ENCODE data around the gene FHAD1. TPM values are rescaled to one million over a fixed set of nuclear protein-coding genes. Genes with fewer than 3 reads are reported as not detected.

FHAD1 gene
- total and polyA plus RNA-seq, 9 of the 15 experiments (the other 6 are each of a cell fraction or from before 2014, with no cell fraction given): 0.32 to 2.1 (median 1.5) TPM; not detected in 1

DNA sequence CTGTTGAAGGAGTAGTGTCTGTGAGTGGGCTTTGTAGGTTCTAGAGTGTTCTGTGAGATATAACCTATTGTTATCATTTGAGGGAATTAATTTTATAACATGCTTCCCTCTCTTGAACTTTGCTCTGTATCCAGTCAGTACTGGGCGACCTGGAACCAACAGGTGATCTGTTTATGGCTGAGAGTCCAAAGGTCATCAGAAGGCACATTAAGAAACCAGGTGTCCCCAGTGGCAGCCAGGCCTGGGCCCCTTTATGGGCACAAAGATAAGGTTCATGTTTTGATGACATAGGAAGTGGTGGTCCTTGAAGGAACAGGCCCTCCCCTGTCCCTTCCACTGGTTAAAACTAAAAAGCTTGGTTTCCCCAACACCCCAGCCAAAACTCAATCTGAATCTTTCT lies 61.1 kb downstream of the FHAD1 start:
- H3K36me3 ChIP-seq (ENCODE audit: control insufficient read depth, insufficient read depth, low read length): no peaks in the 10 kb centered on the region
- no peak for FAIRE-seq
- peaks cover 8% of the 10 kb centered on the region; the same call in 1 of the 2 replicates for H3K9me3 ChIP-seq (replicated peaks; ENCODE audit: control insufficient read depth, insufficient read depth, low read depth, low read length)
- H2AFZ ChIP-seq (ENCODE audit: low read depth, low read length): no peak overlapping the region
- intact Hi-C loops (cut with micrococcal nuclease) (no loop called here), in situ Hi-C loops (cut with MboI) (no loop called here)
- TF ChIP-seq ZNF347 (CRISPR knock-in tag; IDR thresholded peaks at IDR 0.05; ENCODE audit: low read depth) (no peak), PBX2 (CRISPR knock-in tag; IDR thresholded peaks at IDR 0.05; ENCODE audit: low read depth) (no peak), PBX2 (tag; conservative IDR thresholded peaks at IDR 0.05; ENCODE audit: low read depth) (no peak), TBL1XR1 (IDR thresholded peaks at IDR 0.05; ENCODE audit: low read length in 2 of 2) (no peak), ZFP1 (CRISPR knock-in tag; IDR thresholded peaks at IDR 0.05) (no peak)
- TF ChIP-seq, protein P1, sequence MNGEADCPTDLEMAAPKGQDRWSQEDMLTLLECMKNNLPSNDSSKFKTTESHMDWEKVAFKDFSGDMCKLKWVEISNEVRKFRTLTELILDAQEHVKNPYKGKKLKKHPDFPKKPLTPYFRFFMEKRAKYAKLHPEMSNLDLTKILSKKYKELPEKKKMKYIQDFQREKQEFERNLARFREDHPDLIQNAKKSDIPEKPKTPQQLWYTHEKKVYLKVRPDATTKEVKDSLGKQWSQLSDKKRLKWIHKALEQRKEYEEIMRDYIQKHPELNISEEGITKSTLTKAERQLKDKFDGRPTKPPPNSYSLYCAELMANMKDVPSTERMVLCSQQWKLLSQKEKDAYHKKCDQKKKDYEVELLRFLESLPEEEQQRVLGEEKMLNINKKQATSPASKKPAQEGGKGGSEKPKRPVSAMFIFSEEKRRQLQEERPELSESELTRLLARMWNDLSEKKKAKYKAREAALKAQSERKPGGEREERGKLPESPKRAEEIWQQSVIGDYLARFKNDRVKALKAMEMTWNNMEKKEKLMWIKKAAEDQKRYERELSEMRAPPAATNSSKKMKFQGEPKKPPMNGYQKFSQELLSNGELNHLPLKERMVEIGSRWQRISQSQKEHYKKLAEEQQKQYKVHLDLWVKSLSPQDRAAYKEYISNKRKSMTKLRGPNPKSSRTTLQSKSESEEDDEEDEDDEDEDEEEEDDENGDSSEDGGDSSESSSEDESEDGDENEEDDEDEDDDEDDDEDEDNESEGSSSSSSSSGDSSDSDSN (IDR thresholded peaks at IDR 0.05; ENCODE audit: borderline replicate concordance in 1 of 2, low read depth in 2 of 2, low read length in 2 of 2): no peak
- DNase-seq (ENCODE audit: extremely low read depth in 1 of 4, low spot score in 3 of 4): no peak
- H3K9me1 ChIP-seq (ENCODE audit: control insufficient read depth, insufficient read depth, low read length): no peaks in the 10 kb centered on the region
- H3K79me2 ChIP-seq (ENCODE audit: control insufficient read depth, insufficient read depth, low read length): no peaks in the 10 kb centered on the region
- no peak overlapping the region for H3K4me2 ChIP-seq (ENCODE audit: insufficient read depth, low read length)
- no peak overlapping the region for H3K9ac ChIP-seq (ENCODE audit: insufficient read depth in 1 of 2, low read depth in 2 of 2, low read length in 2 of 2)
- H3K4me3 ChIP-seq: no peak overlapping the region
- H3K4me1 ChIP-seq (replicated peaks in 1 of 2; ENCODE audit: control insufficient read depth in 2 of 2, insufficient read depth in 2 of 2, low read length in 2 of 2): no peaks in the 10 kb centered on the region
- H3K27ac ChIP-seq (ENCODE audit: extremely low read depth, low read depth, low read length): no peak overlapping the region
- POLR2A ChIA-PET: interaction anchor here (0.6 kb wide), 2 partner anchors 30 to 581 kb away, joined by 3 read pairs; no protein-coding TSS in a partner anchor
- peaks cover 32 to 50% of the 10 kb centered on the region in 2 experiments; a peak in 4 of 5 replicates for H3K27me3 ChIP-seq (ENCODE audit: control insufficient read depth in 2 of 2, insufficient read depth in 2 of 2, low read length in 2 of 2)
- BruUV-seq (replicated peaks): no TSS peak
- CTCF ChIA-PET (ENCODE audit: low intra/inter-chr PET ratio): interaction anchor here (0.6 kb wide), 1 partner anchor 1243 kb away, joined by 3 read pairs; no protein-coding TSS in a partner anchor
- 5% methylated on average over 1 of the region's 1 CpG for WGBS (ENCODE audit: insufficient coverage, low coverage, missing lambda C conversion rate)
- no peak for ATAC-seq
- no peaks in the 10 kb centered on the region for H4K20me1 ChIP-seq (replicated peaks; ENCODE audit: control insufficient read depth, insufficient read depth, low read length)

Data from K562 (cell line).